ENCODE measurements around the gene COQ8B.
"Not testable (repeated sequence)": the region's sequence is repeated elsewhere in the genome, so short reads cannot be mapped to it uniquely, and the experiment has no call there.

Gene COQ8B

DNA sequence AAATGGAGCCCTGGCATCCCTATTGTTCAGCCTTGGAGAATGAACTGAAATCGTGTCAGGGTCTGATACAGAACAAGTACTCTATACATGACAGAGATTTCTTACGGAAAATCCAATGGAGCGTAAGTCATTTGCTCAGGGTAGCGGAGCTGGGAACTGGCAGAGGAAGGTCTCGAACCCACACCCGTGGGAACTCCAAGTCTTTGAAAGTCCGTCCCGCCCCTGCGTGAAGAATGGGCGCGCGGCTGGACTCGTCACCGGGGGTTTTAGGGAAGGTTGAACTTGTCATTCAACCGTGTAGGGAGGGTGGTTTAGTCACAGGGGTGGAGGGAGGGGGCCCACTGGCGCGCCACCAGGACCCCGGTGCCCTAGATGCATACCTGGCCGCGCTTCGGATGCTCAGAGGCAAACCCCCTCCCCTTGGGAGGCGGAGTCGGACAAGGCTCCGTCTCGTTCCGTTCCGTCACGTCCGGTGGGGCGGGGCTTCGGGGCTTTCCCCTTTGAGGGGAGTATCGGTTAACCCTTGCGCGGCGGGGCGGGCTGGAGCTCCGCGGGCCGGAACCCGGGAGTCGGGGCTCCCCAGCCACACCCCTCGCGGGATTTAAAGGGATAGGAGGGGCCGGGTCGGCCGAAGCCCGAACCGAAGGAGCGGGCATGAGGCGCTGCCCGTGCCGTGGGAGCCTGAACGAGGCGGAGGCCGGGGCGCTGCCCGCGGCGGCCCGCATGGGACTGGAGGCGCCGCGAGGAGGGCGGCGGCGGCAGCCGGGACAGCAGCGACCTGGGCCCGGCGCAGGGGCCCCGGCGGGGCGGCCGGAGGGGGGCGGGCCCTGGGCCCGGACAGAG, at the start of gene COQ8B, which contains the start of gene ITPKC:
COQ8B (minus strand) TSS at position 405 of the 843 bp plus-strand sequence. CDS start 2,254 bp downstream, outside the sequence.
ITPKC (plus strand) TSS at position 631 of the 843 bp plus-strand sequence; CDS start at position 655, 24 bp downstream.
- peak; percentile 100 for DNase-seq

DNA sequence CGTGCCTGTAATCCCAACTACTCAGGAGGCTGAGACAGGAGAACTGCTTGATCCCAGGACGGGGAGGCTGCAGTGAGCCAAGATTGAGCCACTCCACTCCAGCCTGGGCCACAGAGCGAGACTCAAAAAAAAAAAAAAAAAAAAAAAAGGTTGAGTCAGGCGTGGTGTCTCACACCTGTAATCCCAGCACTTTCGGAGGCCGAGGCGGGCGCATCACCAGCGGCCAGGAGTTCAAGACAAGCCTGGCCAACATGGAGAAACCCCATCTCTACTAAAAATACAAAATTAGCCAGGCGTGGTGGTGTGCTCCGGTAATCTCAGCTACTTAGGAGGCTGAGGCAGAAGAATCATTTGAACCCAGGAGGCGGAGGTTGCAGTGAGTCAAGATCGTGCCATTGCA, 49.7 kb upstream of the COQ8B start:
- DNase-seq = not testable (repeated sequence)

DNA sequence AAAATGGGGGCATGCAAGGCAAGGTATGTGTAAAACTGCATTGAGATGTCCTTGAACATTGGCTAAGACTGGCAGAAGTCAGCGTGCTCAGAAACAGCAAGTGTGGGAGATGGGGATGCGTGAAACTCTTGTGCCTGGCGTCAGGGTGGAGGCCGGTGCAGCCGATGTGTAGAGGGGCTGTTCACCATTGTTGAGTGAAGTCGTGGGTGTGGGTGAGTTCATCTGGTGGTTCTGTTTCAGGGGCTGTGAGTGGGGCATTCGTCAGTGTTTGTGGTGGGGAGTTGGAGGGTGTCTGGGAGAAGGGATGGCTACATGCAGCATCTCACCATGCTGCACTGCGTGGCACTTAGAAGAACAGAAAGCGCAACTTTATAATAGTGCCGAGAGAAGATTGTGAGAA, 47.3 kb upstream of the COQ8B start:
- no peak for DNase-seq

DNA sequence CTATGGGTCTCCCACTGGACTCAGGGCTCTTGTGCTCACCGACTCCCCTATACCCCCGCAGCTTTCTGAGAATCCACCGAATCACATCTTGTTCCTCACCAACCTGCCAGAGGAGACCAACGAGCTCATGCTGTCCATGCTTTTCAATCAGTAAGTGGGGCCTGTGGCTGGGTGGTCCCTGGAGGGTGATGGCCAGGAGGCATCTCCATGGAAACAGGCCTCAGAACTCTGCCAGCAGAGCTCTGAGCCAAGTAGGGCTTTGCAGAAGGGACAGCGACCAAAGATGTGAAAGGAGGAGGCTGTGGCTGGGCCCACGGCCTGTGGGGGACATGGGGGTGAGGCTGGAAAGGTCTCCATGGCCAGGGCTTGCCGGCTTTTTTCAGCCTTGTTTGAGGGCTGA, 46.8 kb upstream of the COQ8B start:
- DNase-seq = no peak

DNA sequence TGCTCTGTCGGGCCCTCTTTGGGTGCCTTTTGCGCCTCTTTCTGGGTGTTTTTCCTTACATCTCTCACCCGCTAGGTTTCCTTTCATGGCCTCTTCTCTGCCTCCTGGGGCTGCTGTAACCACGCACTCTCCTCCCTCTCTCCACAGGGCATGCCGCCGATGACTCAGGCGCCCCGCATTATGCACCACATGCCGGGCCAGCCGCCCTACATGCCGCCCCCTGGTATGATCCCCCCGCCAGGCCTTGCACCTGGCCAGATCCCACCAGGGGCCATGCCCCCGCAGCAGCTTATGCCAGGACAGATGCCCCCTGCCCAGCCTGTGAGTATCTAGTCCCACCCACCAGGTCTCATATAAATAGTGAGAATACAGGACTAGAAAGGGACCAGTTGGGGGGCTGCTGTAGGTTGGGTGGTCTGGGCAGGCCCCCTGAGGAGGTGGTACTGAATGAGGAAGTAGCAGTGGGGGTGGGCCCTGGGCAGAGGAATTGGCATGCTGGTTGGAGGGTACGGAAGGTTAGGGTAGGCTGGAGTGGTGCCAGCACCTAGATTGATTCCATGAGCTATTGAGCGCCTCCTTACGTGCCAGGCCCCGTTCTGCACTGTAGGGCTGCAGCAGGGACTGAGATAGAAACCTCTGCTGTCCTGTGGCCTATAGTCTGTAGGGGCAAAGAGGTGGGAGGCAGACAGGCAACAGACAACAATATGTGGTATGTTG, 46.2 kb upstream of the COQ8B start:
- no peak for DNase-seq

DNA sequence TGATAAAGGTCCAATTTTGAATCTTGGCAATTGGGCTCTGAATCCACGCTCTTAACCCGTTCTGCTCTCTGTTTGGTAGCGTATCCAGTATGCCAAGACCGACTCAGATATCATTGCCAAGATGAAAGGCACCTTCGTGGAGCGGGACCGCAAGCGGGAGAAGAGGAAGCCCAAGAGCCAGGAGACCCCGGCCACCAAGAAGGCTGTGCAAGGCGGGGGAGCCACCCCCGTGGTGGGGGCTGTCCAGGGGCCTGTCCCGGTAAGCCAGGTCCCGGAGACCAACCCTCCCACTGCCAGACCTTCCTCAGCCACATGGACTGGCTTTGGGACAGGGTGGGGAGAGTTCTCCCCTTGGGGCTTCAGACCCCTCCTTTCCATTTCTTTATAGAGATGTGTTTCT, 42.7 kb upstream of the COQ8B start:
- no peak for DNase-seq

DNA sequence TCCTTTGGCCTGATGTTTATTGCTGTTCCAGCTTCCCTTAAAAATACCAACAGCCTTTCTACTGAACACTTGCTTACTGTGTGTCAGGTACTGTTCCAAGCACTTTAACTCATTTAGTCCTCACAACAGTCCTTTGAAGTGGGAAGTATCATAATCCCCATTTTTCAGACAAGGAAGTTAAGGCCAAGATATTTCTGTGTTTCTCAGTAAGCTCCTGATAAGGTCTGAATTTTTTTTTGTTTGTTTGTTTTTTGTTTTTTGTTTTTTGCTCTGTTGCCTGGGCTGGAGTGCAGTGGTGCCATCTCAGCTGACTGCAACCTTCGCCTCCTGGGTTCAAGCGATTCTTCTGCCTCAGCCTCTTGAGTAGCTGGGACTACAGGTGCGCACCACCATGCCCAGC, 41.8 kb upstream of the COQ8B start:
- DNase-seq = no peak

DNA sequence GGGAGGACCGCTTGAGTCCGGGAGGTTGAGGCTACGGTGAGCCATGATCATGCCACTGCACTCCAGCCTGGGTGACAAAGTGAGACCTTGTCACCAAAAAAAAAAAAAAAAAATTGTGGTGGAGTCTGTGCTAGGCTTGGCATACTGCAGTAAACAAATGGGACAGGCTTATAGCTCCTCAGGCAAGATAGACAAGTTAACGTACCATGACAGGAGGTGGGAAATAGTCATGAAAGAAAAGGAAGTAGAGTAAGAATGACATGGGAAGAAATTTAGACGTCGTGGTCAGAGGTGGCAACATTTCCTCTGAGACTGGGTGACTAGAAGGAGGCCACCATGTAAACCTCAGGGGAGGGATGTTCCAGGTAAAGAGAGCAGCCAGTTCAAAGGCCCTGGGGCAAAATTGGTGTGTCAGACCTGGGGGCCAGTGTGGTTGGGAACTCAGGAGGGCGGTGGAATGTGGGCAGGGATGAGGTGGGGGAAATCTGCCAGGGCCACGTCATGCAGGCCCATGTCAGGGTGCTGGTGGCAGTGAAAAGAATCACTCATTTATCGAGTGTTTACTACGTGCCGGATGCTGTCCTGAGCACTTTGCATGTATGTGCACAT, 39.9 kb upstream of the COQ8B start:
- no peak for DNase-seq

DNA sequence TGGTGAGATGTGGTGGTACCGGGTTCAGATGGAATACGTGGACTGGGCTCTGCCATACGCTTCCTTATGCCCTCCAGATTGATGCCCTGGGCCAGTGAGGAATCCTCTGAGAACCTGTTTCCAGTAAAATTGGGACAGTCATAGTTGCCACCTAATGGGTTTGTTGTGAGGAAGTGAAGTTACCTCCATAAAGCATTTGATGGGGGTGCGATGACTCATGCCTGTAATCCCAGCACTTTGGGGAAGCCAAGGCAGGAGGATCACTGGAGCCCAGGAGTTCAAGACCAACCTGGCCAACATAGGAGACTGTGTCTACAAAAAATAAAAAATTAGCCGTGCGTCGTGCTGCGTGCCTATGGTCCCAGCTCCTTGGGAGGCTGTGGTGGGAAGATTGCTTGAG, 39.1 kb upstream of the COQ8B start:
- DNase-seq = no peak

DNA sequence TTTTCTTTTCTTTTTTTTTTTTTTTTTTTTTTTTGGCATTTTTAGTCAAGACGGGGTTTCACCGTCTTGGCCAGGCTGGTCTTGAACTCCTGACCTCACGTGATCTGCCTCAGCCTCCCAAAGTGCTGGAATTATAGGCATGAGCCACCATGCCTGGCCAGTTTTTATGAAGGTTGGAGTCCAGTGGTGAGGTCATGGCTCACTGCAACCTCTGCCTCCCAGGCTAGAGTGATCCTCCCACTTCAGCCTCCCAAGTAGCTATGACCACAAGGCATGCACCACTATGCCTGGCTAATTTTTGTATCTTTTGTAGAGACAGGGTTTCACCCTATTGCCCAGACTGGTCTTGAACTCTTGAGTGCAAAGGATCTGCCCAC, 38.5 kb upstream of the COQ8B start:
- no peak for DNase-seq

DNA sequence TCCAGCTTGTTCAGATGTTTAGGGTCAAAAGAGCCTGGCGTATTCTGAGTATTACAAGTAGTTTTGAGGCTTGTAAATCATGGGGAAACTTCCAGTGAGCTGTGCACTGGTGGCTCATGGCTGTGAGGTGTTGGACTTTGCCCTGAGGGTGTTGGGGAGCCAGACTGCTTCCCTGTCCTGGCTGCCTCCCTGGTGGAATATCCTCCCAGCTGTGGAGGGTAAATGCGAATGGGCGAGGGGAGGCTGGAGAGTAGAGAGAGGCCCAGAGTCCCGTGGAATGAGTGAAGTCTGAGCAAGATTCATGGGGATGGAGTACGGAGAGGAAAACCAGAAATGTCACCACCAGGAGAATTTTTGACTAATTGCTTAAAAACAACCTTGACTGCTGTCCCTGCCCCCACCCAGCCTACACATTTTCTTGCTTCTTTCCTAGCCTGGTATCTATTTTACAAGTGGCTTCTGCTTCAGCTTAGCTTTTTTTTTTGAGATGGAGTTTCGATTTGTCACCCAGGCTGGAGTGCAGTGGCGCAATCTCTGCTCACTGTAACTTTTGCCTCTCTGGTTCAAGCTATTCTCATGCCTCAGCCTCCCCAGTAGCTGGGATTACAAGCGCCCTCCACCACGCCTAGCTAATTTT, 38.0 kb upstream of the COQ8B start:
- DNase-seq = no peak

DNA sequence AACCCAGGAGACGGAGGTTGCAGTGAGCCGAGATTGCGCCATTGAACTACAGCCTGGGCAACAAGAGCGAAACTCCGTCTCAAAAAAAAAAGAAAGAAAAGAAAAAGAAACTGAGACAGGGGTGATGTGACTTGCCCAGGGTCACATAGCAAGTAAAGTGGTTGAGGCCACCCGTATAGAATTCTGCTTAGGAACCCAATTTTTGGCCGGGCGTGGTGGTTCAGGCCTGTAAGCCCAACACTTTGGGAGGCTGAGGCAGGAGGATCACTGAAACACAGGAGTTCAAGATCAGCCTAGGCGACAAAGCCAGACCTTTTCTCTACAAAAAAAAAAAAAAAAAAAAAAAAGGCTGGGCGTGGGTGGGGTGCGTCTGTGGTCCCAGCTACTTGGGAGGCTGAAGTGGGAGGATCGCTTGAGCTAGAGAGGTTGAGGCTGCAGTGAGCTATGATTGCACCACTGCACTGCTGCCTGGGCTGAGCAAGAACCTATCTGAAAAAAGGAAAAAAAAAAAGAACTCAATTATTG, 35.6 kb upstream of the COQ8B start:
- no peak for DNase-seq

DNA sequence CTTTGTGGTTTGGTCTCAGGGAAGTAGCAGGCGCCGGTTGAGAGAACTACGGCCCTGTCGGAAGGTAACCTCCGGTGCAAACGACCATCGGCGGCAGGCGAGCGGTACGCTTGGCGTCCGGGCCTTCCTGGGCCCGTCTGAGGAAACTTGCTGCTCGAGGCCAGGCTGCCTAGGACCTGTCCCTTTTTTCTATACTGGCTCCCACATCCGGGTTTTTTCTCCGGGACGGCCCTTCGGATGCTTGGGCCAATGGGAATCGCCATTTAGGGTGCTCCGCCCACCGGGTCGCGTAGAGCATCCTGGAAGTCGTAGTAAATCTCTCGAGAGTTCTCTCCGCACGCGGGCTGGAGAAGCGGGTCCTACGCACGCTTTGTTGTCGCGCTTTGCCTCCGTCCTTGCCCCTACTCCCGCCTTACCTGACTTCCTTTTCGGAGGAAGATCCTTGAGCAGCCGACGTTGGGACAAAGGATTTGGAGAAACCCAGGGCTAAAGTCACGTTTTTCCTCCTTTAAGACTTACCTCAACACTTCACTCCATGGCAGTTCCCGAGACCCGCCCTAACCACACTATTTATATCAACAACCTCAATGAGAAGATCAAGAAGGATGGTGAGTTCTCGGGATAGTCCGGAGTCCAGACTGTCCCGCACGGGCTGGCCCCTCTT, 34.3 kb upstream of the COQ8B start, which contains the start of gene SNRPA:
SNRPA (plus strand) TSS at position 330 of the 664 bp plus-strand sequence; CDS start at position 536, 206 bp downstream.
- peak; percentile 99 for DNase-seq

DNA sequence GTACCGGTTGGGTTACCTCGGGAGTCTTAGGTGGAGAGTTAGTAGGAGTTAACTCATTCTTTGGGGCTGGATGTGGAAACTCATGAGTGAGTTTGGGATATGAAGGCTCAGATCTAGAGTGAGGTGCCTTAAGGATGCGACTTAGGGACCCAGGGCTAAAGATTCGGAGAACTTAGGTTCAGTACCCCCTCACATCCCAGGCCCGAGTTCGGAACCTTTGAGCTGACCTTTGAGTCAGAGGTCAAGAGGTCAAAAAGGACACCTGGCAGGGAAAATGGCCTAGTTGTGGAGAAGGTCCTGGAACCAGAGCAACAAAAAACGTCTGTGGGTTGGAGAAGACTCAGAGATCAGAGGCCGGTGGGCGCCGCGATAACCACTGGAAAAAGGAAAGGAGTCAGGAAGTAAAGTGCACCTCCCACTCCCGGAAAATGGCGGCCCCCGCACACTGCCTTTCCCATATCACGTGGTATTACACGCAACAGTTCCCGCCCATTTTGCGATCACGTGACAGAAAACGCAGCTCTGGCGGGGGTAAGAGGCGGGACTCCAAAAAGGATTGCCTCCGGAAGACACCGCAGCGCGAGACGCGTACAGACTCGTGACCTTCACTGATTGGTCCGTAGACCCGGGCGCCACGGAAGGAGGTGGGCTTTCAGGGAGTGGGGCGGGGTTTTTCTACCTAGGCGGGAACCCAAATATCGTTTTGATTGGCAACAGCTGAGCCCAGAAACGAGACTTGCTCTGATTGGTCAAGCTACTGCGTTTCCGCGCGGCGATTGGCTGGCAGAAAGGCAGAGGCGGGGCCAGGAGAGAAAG, 33.6 kb upstream of the COQ8B start, which contains the start of gene ACTMAP:
ACTMAP (minus strand) TSS at position 420 of the 816 bp plus-strand sequence. CDS start 674 bp downstream, outside the sequence.
- peak; percentile 100 for DNase-seq

DNA sequence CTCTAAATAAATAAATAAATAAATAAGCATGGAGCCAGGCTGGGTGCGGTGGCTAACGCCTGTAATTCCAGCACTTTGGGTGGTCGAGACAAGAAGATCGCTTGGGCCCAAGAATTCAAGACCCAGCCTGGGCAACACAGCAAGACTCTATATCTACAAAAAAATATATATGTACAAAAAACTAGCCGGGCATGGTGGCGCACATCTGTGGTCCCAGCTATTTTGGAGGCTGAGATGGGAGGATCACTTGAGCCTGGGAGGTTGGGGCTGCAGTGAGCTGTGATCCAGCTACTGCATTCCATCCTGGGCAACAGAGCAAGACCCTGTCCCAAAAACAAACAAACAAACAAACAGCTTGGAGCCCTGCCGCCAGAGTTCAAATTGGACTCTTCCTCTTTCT, 30.9 kb upstream of the COQ8B start:
- DNase-seq = no peak

DNA sequence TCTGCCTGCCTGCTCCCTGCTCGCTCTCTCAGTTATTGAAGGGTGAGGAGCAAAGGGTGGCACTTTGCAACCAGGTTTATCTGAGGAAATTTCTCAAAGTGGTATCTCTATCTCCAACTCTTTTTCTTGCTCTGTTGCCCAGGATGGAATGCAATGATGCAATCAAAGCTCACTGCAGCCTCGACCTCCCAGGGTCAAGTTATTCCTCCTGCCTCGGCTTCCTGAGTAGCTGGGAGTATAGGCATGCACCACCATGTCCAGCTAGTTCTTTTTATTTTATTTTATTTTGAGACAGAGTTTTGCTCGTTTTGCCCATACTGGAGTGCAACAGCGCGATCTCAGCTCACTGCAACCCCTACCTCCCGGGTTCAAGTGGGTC, 28.7 kb upstream of the COQ8B start:
- DNase-seq = no peak

DNA sequence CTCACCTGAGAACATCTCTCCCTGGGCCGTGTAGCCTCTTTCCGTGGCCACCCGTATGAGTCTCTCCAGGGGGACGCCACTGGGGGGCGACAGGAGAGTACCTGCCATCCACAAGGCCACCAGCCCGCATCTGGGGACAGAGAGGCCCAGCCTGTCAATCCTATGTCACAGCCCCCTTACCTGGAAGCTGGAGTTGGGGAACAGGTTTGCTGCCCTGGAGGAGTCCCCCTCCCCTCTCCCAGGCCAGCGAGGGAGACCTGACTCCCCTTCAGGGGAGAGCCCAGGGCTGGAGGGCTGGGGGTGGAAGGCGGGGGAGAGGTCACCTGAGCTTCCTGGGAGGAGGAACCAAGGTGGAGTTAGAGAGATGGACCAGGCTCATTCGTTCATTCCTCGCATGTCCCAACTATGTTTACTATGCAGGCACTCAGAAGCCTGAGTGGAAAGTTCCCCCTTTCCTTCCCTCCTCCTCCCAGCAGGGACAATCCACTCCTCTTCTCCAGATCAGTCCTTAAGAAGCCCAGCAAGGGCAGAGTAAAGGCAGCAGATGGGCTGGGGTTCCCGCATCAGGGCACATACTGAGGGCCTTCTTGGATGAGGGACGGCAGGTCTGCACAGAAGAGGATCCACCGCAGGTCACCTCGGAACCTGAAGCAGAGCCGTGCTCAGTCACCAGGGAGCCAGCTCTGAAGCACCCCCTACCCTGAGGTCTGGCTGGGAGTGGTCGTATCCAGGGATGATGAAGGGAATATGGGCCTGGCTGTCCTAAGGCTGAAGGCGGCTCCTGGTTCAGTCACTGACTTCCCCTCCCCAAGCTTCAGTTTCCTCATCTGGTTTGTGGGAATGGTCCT, 28.1 kb upstream of the COQ8B start:
- no peak for DNase-seq

DNA sequence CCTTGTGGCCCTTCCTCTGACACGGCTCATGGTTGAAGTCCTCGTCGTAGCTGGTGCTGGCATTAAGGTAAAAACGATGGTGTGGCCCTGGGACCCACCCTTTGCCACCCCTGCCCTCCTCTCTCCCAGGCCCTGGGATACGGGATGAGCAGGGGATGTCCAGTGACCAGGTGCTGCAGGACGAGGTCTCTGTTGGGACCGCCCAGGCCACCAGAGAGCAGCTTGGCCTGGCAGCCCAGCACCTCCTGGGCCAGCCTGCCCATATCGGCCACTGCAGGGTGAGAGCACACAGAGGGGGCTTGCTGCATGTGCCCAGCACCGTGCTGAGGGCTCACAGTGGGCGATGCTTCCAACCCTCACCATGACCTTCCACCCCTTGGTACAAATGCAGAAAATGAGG, 27.2 kb upstream of the COQ8B start:
- DNase-seq = no peak

DNA sequence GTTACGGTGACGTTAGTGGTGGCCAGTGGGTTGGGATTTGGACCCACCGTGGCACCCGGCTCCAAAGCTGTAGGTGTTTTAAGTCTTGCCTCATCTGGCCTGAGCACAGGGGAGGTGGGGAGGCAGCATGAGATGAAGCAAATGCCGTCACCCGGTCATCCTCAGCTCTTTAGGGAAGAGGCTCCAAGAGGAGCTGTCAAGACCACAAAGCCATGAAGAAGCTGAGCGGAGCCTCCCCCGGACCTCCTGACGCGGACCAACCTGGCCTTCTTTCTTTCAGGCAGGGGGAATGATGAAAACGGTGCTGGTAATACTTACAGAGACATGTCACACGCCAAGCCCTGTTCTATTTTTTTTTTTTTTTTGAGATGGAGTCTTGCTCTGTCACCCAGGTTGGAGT, 26.2 kb upstream of the COQ8B start:
- DNase-seq = no peak

DNA sequence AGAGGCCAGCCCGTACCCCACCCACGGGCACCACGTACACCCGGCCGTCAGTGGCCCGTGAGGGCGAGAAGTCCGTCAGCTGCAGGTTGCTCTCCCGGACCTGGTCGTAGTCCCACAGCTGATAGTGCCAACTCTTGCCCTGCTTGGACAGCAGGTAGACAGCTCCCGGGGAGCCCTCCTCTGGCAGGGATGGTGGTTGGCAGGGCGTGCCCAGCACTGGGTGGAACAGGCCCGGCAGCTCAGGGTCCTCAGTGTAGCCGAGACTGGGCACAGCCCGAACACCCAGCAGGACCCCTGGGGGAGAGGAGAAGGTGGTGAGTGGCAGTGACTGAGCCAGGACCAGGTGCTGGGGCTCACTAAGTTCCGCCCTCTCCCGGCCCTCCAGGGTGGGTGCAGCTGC, 25.8 kb upstream of the COQ8B start:
- DNase-seq = no peak

Data from right forelimb (tissue), 1 donor.